HG03439 (cell line): ENCODE measurements around the gene ZNF280B.

Experiments used
- ATAC-seq: cut with Tn5 transposase; IDR thresholded peaks from one replicate; pipeline ENCODE4 v1.9.1; 2021; ENCODE audit warnings: mild to moderate bottlenecking, moderate library complexity; ENCODE audit not compliant: unreplicated experiment

The ZNF280B gene, protein sequence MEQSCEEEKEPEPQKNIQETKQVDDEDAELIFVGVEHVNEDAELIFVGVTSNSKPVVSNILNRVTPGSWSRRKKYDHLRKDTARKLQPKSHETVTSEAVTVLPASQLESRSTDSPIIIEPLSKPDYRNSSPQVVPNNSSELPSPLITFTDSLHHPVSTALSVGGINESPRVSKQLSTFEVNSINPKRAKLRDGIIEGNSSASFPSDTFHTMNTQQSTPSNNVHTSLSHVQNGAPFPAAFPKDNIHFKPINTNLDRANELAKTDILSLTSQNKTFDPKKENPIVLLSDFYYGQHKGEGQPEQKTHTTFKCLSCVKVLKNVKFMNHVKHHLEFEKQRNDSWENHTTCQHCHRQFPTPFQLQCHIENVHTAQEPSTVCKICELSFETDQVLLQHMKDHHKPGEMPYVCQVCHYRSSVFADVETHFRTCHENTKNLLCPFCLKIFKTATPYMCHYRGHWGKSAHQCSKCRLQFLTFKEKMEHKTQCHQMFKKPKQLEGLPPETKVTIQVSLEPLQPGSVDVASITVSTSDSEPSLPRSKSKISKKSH

GRCh38 chr22:22508274-22509176 is at the start of gene ZNF280B:
Gene ZNF280B, minus strand, starts transcription at chr22:22508742. Its CDS starts 19,344 bp downstream, at chr22:22489398.
- ATAC-seq, result no peak

DNA sequence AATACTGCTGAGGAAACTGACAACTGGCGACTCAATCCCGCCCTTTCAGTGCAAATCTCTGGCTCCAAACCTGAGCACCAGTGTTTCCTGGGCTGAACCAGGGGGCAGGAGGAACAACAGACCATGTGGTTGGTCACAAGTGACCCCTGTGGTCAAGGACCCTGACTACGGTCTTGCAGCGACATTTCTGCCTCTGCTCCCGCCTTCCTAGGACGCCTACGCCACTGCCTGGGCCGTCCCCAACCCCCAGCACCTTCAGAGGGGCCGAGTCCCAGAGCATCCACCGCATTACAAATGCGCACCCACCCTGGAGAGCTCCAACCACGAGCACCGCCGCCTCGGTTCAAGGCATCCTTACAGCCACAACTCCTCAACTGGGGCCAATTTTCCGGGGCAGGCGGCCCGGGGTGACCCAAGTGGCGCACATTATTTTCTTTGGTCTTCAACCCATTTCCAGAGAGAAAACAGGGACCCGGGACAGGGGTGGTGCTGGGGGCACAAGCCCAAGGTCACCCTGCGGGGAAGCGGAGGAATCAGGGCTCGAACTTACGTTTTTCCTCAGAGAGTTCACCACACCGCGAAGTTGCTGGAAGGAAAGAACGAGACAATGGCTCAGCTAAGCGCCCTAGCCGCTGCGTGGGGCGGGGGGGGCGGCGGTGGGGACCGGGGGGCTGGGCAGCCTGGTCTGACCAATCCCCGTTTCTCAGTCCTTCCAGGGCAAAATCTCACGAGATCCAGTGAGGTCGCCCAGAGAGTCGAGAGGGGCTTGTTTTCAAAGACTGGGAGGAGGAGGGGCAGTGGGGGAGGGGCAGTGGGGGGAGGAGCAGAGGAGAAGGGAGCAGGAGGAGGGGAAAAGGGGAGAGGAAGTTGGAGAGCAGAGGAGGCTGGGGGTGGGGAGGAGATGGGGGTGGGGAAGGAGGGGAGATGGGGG is 48.7 kb upstream of the ZNF280B start:
- ATAC-seq, result no peak

- ATAC-seq, result no peak
Observed at GRCh38 chr22:22556578-22556977, 48.0 kb upstream of the ZNF280B start.

DNA sequence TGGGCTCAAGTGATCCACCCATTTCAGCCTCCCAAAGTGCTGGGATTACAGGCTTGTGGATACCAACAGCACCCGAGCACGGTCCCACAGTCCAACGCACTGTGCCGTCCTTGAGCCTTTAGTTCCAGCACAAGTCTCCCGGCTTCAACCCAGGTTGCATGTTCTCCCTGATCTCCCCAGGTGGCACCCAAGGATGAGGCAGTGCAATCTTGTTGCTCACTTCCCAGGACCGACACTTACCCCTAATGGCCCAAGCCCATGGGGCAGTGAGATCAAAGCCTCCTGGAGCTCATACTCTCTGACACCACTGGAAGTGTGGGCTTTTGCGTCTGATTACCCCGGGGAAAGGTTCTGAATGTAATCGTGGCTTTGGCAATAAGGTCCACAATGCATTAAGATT is 47.1 kb upstream of the ZNF280B start:
- ATAC-seq, result no peak

GRCh38 chr22:22554587-22555284 is 46.2 kb upstream of the ZNF280B start:
- no peak for ATAC-seq

GRCh38 chr22:22553735-22554586 is 45.4 kb upstream of the ZNF280B start:
- ATAC-seq, result no peak

GRCh38 chr22:22553141-22553540 is 44.6 kb upstream of the ZNF280B start:
- ATAC-seq, result no peak

GRCh38 chr22:22552630-22553029 is 44.1 kb upstream of the ZNF280B start:
- ATAC-seq, result no peak

GRCh38 chr22:22550789-22551434 is 42.4 kb upstream of the ZNF280B start:
- ATAC-seq, result no peak

GRCh38 chr22:22548910-22549309 is 40.4 kb upstream of the ZNF280B start:
- no peak for ATAC-seq

- no peak for ATAC-seq
Observed at GRCh38 chr22:22548317-22548716, 39.8 kb upstream of the ZNF280B start.

GRCh38 chr22:22547692-22548300 is 39.3 kb upstream of the ZNF280B start:
- ATAC-seq, result no peak

DNA sequence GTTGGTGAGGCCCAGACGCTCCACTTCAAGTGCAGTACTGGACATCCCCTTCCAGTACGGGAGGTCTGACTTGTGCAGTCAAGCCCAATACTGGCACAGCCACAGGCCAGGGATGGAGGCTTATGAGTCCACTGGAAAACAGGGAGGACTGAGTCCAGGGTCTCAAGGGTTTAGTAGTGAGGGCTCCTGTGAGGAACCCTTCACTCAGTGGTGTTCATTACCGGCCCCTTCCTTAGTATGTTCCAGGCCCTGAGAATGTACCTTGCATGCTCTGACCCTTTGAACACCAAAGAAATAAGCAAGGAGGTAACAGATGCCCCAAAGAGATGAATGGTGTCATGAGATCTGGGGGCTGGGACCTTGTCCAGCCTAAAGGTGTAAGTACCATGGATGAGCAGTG is 38.7 kb upstream of the ZNF280B start:
- no peak for ATAC-seq

GRCh38 chr22:22546490-22546889 is 37.9 kb upstream of the ZNF280B start:
- ATAC-seq, result no peak

DNA sequence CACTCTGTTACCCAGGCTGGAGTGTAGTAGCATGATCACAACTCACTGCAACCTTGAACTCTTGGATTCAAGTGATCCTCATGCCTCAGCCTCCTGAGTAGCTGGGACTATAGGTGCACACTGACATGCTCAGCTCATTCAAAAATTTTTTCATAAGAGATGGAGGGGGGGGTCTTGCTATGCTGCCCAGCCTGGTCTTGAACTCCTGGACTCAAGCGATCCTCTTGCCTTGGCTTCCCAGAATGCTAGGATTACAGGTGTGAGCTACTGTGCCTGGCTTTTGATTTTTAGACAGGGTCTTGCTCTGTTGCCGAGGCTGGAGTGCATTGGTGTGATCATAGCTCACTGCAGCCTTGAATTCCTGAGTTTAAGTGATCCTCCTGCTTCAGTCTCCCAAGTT is 36.5 kb upstream of the ZNF280B start:
- ATAC-seq, result no peak

DNA sequence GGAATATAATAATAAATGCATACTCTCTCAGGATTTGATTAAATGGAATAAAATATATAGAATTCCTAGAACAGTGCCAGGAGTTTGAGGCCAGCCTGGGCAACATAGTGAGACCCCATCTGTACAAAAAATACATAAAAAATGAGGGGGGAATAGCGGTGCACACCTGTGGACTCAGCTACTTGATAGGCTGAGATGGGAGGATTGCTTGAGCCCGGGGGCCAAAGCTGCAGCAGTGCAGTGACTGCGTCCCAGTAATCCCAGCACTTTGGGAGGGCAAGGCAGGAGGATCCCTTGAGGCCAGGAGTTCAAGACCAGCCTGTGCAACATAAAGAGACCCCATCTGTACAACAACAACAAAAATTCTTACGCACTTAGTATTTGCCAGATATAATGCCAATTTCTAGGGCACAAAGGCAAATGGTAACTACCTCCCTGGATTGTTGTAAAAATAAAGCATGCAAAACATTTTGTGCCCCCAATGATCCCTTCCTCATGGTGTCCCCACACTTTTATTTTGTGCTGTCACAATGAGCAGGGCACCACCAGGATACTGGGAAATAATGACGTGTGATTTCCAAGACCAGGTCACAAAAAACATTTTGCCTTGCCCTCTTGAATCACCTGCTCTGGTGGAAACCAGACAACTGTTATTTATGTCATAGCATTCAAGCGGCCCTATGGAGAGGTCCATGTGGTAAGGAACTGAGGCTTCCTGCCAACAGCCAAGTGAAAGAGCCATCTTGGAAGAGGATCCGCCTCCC is 29.9 kb upstream of the ZNF280B start:
- no peak for ATAC-seq

DNA sequence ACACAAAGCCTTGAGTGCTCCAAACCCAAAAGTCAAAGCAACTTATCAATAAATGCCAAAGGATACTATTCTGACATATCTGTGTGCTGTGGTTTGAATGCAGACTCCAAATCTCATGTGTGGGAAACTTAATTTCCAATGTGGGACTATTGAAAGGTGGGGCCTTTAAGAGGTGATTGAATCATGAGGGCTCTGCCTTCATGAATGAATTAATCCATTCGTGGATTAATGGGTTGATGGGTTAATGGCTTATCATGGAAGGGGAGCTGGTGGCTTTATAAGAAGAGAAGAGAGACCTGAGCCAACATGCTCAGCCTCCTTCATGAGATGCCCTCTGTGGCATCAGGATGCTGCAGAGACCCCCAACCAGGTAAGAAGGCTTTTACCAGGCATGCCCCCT is 28.4 kb upstream of the ZNF280B start:
- ATAC-seq, result no peak
